GM12878 (cell line): Measurements from ENCODE around the gene VLDLR. TPM values are rescaled to one million over a fixed set of nuclear protein-coding genes. Genes with fewer than 3 reads are reported as not detected.

Source experiments
- ATAC-seq: fragments of 200-7000 bp; cut with Tn5 transposase; 3 replicates; pipeline ENCODE4 v1.9.1; 2020; ENCODE audit warnings: mild to moderate bottlenecking, moderate library complexity
- BruUV-seq: library from RNA; stranded (reverse); fragments of 400-500 nt; replicated peaks from 2 replicates; lab custom pipeline; 2021; lab: Mats Ljungman, UMichigan
- CTCF ChIA-PET: fragments of 300-600 bp; sonication (Branson Sonifier 250); formaldehyde crosslinking; extraction: SDS; loops from one replicate; lab custom pipeline; 2021; ENCODE audit warnings: inconsistent platforms; lab: Yijun Ruan, JAX
- POLR2A ChIA-PET: fragments of 350-600 bp; formaldehyde crosslinking; extraction: SDS; loops from one replicate; lab custom pipeline; 2021; ENCODE audit warnings: inconsistent platforms; lab: Charles Lee
- RAD21 ChIA-PET: fragments of 300-600 bp; sonication (Branson Sonifier 250); formaldehyde crosslinking; loops from one replicate; lab custom pipeline; 2023; ENCODE audit warnings: antibody characterized with exemption; ENCODE audit not compliant: unreplicated experiment; lab: Charles Lee
- SMC1A ChIA-PET: fragments of 300-600 bp; sonication (Branson Sonifier 250); formaldehyde crosslinking; loops from one replicate; lab custom pipeline; 2023; ENCODE audit not compliant: unreplicated experiment, uncharacterized antibody; lab: Charles Lee
- DNase-seq: peaks from one replicate; pipeline ENCODE4 v3.0.0-alpha.2; 2011; ENCODE audit warnings: low read depth, low spot score
- FAIRE-seq: peaks from 3 replicates; lab custom pipeline; 2011; peaks lifted over from hg19 to GRCh38; lab: Jason Lieb, UNC
- H2AFZ ChIP-seq: 2 replicates; pipeline ENCODE4 v1.6.0; 2011; ENCODE audit warnings: low read depth, low read length, control low read depth; ENCODE audit not compliant: control insufficient read depth
- H3K27ac ChIP-seq: 2 replicates; pipeline ENCODE4 v1.5.1; 2011; ENCODE audit warnings: control low read depth; ENCODE audit not compliant: control insufficient read depth, insufficient read depth
- H3K27me3 ChIP-seq, 2 experiments: replicated peaks in 1 of 2; 2 replicates each; pipeline versions ENCODE4 v1.6.0 to v1.6.1; 2011; ENCODE audit warnings: low read length in 1 of 2; ENCODE audit not compliant: control insufficient read depth in 2 of 2, insufficient read depth in 2 of 2
- H3K36me3 ChIP-seq, 2 experiments: 2 replicates each; pipeline ENCODE4 v1.5.1; 2011; ENCODE audit warnings: low read length in 1 of 2; ENCODE audit not compliant: control insufficient read depth in 2 of 2, insufficient read depth in 2 of 2
- H3K4me1 ChIP-seq: 2 replicates; pipeline ENCODE4 v1.6.1; 2011; ENCODE audit warnings: mild to moderate bottlenecking, low read length, moderate library complexity, mixed read lengths; ENCODE audit not compliant: control insufficient read depth, insufficient read depth
- H3K4me2 ChIP-seq: 2 replicates; pipeline ENCODE4 v1.6.0; 2011; ENCODE audit warnings: control low read depth; ENCODE audit not compliant: control insufficient read depth, insufficient read depth
- H3K4me3 ChIP-seq: fragments of 200-600 bp; sonication (generic); 2 replicates; pipeline ENCODE4 v1.5.1; 2016
- H3K79me2 ChIP-seq: 2 replicates; pipeline ENCODE4 v1.6.0; 2011; ENCODE audit warnings: low read length; ENCODE audit not compliant: control insufficient read depth, insufficient read depth
- H3K9ac ChIP-seq: 2 replicates; pipeline ENCODE4 v1.8.0; 2011; ENCODE audit warnings: low read length, control low read depth, mixed read lengths; ENCODE audit not compliant: control insufficient read depth, insufficient read depth
- H3K9me3 ChIP-seq: replicated peaks from 3 replicates; pipeline ENCODE4 v1.5.1; 2011; ENCODE audit warnings: mild to moderate bottlenecking, low read length; ENCODE audit not compliant: control insufficient read depth, insufficient read depth
- H4K20me1 ChIP-seq: 2 replicates; pipeline ENCODE4 v1.6.0; 2011; ENCODE audit not compliant: control insufficient read depth, insufficient read depth
- ATF7 ChIP-seq: fragments of 450-650 bp; IDR thresholded peaks from 2 replicates; pipeline ENCODE4 v1.6.1; 2016; ENCODE audit warnings: low read depth, mild to moderate bottlenecking
- CREB1 ChIP-seq: IDR thresholded peaks from 2 replicates; pipeline ENCODE4 v1.6.1; 2012; ENCODE audit warnings: low read depth, mild to moderate bottlenecking, inconsistent platforms
- EGR1 ChIP-seq, 2 experiments: IDR thresholded peaks; 1 replicate in 1 of 2; 2 replicates in 1 of 2; pipeline ENCODE4 v1.6.1; 2011 to 2012; ENCODE audit warnings: low read depth in 2 of 2, low read length in 2 of 2, borderline replicate concordance in 1 of 2, mild to moderate bottlenecking in 1 of 2, moderate library complexity in 1 of 2
- HDAC2 ChIP-seq: fragments of 200-600 bp; sonication (generic); IDR thresholded peaks from 2 replicates; pipeline ENCODE4 v1.6.1; 2017
- HDGF ChIP-seq: fragments of 450-650 bp; IDR thresholded peaks from 2 replicates; pipeline ENCODE4 v1.6.1; 2016; ENCODE audit warnings: antibody characterized with exemption
- NFIC ChIP-seq: IDR thresholded peaks from 2 replicates; pipeline ENCODE4 v1.6.1; 2012; ENCODE audit warnings: low read depth, mild to moderate bottlenecking, inconsistent platforms, low read length, moderate library complexity
- NR2F1 ChIP-seq: fragments of 450-650 bp; conservative IDR thresholded peaks from 2 replicates; pipeline ENCODE4 v1.6.1; 2017; ENCODE audit warnings: mild to moderate bottlenecking
- SMARCA5 ChIP-seq: fragments of 450-650 bp; IDR thresholded peaks from 2 replicates; pipeline ENCODE4 v1.6.1; 2017; ENCODE audit warnings: mild to moderate bottlenecking
- ZNF384 ChIP-seq: IDR thresholded peaks from 2 replicates; pipeline ENCODE4 v1.6.1; 2012; ENCODE audit warnings: low read depth, mild to moderate bottlenecking, low read length, improper control_type of control experiment, borderline replicate concordance
- ZNF622 ChIP-seq: fragments of 450-650 bp; IDR thresholded peaks from 2 replicates; pipeline ENCODE4 v1.6.1; 2017; ENCODE audit warnings: mild to moderate bottlenecking, inconsistent platforms
- ZZZ3 ChIP-seq: IDR thresholded peaks from 2 replicates; pipeline ENCODE4 v1.6.1; 2011; ENCODE audit warnings: low read depth; ENCODE audit not compliant: control insufficient read depth, insufficient read length
- WGBS: methylation state at CpG from one replicate; pipeline ENCODE4 v1.1.6; 2016; ENCODE audit warnings: low lambda C conversion rate; ENCODE audit not compliant: insufficient replicate concordance, insufficient coverage; ENCODE audit errors: missing lambda C conversion rate; 5-methylcytosine and 5-hydroxymethylcytosine counted together
- in situ Hi-C: fragments of 300-500 bp; cut with MboI; formaldehyde crosslinking; loops from 9 replicates; pipeline ENCODE4 v1.14.3; 2018; ENCODE audit warnings: mixed read lengths
- intact Hi-C: fragments of 100-400 bp; cut with micrococcal nuclease; formaldehyde crosslinking; loops from one replicate; pipeline ENCODE4 v1.14.2; 2022; ENCODE audit not compliant: unreplicated experiment
- polyA plus RNA-seq, 11 experiments: library from polyadenylated mRNA; depleted of rRNA in 4 of 11; unstranded in 6 of 11; stranded (reverse) in 5 of 11; fragments of >200 nt; fragmentation: Nextera tagmentation in 4 of 11; fragmentation: Illumina TruSeq in 1 of 11; extraction: Ambion mirVana in 4 of 11; extraction: Trizol in 1 of 11; gene quantifications; 1 replicate in 1 of 11; 2 replicates in 10 of 11; pipeline versions ENCODE4 v1.2.1 to v1.2.3, GENCODE V29; 2011 to 2016; ENCODE audit warnings: inconsistent platforms in 2 of 11, missing spikeins in 2 of 11, low read depth in 1 of 11
- total RNA-seq, 4 experiments: library from RNA; depleted of rRNA in 3 of 4; stranded (reverse); fragments of >200 nt in 3 of 4; fragmentation: Illumina TruSeq in 1 of 4; extraction: Trizol in 1 of 4; gene quantifications; 2 replicates each; pipeline versions ENCODE4 v1.2.1 to v1.2.3, GENCODE V29; 2013 to 2021
- TF ChIP-seq, protein P1 (sequence below): fragments of 450-650 bp; IDR thresholded peaks from 2 replicates; pipeline ENCODE4 v1.6.1; 2018; ENCODE audit warnings: mild to moderate bottlenecking, low read depth, moderate library complexity; ENCODE audit not compliant: partially characterized antibody
- TF ChIP-seq, protein P2 (sequence below): fragments of 450-650 bp; IDR thresholded peaks from 2 replicates; pipeline ENCODE4 v1.6.1; 2014; ENCODE audit warnings: mild to moderate bottlenecking

Gene VLDLR
- total and polyA plus RNA-seq, 10 of the 15 experiments (the other 5 are each of a cell fraction or from before 2014, with no cell fraction given), result 0.14 to 5.9 (median 0.57) TPM

DNA sequence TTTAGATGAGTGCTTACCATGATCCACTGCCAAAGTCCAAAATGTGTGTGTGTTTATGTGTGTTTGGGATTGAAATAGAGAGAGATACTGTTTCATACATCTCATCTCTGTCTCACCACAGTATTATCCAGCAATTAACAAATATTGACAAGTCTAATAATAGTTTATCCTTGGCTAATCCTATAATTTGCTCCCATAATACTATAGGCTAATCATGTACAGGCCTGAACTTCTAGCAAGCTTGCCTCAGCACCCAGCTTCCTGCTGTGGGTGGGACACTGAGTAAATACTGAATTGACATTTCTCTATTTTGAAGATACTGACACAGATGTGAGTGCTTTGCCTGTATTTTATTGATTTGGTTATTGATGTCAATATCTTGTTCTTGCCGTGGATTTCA is 60.4 kb downstream of the VLDLR start:
- DNase-seq (no peak), FAIRE-seq (no peak), ATAC-seq (no peak)
- RAD21 ChIA-PET, result no interaction called here
- BruUV-seq, result no TSS peak
- H3K9ac ChIP-seq, result no peak overlapping the region
- SMC1A ChIA-PET, result interaction anchor here (0.6 kb wide), 1 partner anchor 29 kb away, joined by 3 read pairs; no protein-coding TSS in a partner anchor
- no peaks in the 10 kb centered on the region for H4K20me1 ChIP-seq
- in situ Hi-C loops, result no loop called here
- no peaks in the 10 kb centered on the region for H3K9me3 ChIP-seq
- intact Hi-C loops, result no loop called here
- H3K4me3 ChIP-seq, result no peak overlapping the region
- WGBS, result 53% methylated on average over 1 of the region's 1 CpG
- H3K79me2 ChIP-seq, result no peaks in the 10 kb centered on the region
- no peak overlapping the region for H3K4me2 ChIP-seq
- no peaks in the 10 kb centered on the region for H3K4me1 ChIP-seq
- H3K27me3 ChIP-seq, result no peaks in the 10 kb centered on the region
- H3K36me3 ChIP-seq, result no peaks in the 10 kb centered on the region
- POLR2A ChIA-PET, result interaction anchor here (1.1 kb wide), 1 partner anchor 11 kb away, joined by 3 read pairs; no protein-coding TSS in a partner anchor
- TF ChIP-seq EGR1 (IDR thresholded peaks at IDR 0.05; ENCODE audit: borderline replicate concordance in 1 of 2, low read depth in 2 of 2, low read length in 2 of 2), result no peak
- TF ChIP-seq, protein P1, sequence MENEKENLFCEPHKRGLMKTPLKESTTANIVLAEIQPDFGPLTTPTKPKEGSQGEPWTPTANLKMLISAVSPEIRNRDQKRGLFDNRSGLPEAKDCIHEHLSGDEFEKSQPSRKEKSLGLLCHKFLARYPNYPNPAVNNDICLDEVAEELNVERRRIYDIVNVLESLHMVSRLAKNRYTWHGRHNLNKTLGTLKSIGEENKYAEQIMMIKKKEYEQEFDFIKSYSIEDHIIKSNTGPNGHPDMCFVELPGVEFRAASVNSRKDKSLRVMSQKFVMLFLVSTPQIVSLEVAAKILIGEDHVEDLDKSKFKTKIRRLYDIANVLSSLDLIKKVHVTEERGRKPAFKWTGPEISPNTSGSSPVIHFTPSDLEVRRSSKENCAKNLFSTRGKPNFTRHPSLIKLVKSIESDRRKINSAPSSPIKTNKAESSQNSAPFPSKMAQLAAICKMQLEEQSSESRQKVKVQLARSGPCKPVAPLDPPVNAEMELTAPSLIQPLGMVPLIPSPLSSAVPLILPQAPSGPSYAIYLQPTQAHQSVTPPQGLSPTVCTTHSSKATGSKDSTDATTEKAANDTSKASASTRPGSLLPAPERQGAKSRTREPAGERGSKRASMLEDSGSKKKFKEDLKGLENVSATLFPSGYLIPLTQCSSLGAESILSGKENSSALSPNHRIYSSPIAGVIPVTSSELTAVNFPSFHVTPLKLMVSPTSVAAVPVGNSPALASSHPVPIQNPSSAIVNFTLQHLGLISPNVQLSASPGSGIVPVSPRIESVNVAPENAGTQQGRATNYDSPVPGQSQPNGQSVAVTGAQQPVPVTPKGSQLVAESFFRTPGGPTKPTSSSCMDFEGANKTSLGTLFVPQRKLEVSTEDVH, result no peak
- no peak for TF ChIP-seq NFIC
- TF ChIP-seq SMARCA5, result no peak
- TF ChIP-seq ATF7, result no peak
- TF ChIP-seq NR2F1, result no peak
- no peak for TF ChIP-seq ZNF384
- TF ChIP-seq HDAC2, result no peak
- no peak for TF ChIP-seq HDGF
- TF ChIP-seq, protein P2, sequence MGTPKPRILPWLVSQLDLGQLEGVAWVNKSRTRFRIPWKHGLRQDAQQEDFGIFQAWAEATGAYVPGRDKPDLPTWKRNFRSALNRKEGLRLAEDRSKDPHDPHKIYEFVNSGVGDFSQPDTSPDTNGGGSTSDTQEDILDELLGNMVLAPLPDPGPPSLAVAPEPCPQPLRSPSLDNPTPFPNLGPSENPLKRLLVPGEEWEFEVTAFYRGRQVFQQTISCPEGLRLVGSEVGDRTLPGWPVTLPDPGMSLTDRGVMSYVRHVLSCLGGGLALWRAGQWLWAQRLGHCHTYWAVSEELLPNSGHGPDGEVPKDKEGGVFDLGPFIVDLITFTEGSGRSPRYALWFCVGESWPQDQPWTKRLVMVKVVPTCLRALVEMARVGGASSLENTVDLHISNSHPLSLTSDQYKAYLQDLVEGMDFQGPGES, result no peak
- no peak for TF ChIP-seq ZNF622
- no peak for TF ChIP-seq CREB1
- TF ChIP-seq ZZZ3, result no peak
- CTCF ChIA-PET, result interaction anchor here (1.0 kb wide), 1 partner anchor 10 kb away, joined by 3 read pairs; no protein-coding TSS in a partner anchor
- no peak overlapping the region for H2AFZ ChIP-seq
- no peak overlapping the region for H3K27ac ChIP-seq
